AG09319 (cell line): ENCODE measurements around the gene FAM50A.

ENCODE experiments used
- DNase-seq: peaks from one replicate; pipeline ENCODE4 v3.0.0-alpha.2; 2010; ENCODE audit warnings: low read depth; ENCODE audit errors: extremely low read depth
- CTCF ChIP-seq: IDR thresholded peaks from 2 replicates; pipeline ENCODE4 v1.5.1; 2011; ENCODE audit warnings: low read depth, mild to moderate bottlenecking, inconsistent platforms, low read length, moderate library complexity

FAM50A gene

GRCh38 chrX:154441984-154442707 lies 1.8 kb upstream of the FAM50A start:
- no peak for DNase-seq

GRCh38 chrX:154443479-154443910 lies 446 bp upstream of the FAM50A start:
- no peak for TF ChIP-seq CTCF
- DNase-seq: no peak

More at GRCh38 chrX:154441984-154442707, 1.8 kb upstream of the FAM50A start:
- no peak for TF ChIP-seq CTCF

- TF ChIP-seq CTCF: no peak
- DNase-seq: no peak
Observed at GRCh38 chrX:154444755-154445246, 860 bp downstream of the FAM50A start.

GRCh38 chrX:154445776-154446175 lies 1.8 kb downstream of the FAM50A start:
- DNase-seq: no peak
- TF ChIP-seq CTCF: no peak

- no peak for TF ChIP-seq CTCF
Observed at GRCh38 chrX:154446430-154446829, 2.5 kb downstream of the FAM50A start.

GRCh38 chrX:154448484-154448883 lies 4.5 kb downstream of the FAM50A start:
- no peak for TF ChIP-seq CTCF
- no peak for DNase-seq

More at GRCh38 chrX:154446430-154446829, 2.5 kb downstream of the FAM50A start:
- DNase-seq: no peak

- no peak for DNase-seq
- no peak for TF ChIP-seq CTCF
Observed at GRCh38 chrX:154449618-154450017, 5.7 kb downstream of the FAM50A start.
